NOMO-1 treated with DMSO at 0.1 percent for 48 hours (cell line): ENCODE results near the gene SIK2.
"Not testable (repeated sequence)": the region's sequence is repeated elsewhere in the genome, so short reads cannot be mapped to it uniquely, and the experiment has no call there.

Source experiments
- DNase-seq: peaks from one replicate; lab custom pipeline; 2025; ENCODE audit not compliant: unreplicated experiment; lab: John Stamatoyannopoulos, UW

SIK2 gene

DNA sequence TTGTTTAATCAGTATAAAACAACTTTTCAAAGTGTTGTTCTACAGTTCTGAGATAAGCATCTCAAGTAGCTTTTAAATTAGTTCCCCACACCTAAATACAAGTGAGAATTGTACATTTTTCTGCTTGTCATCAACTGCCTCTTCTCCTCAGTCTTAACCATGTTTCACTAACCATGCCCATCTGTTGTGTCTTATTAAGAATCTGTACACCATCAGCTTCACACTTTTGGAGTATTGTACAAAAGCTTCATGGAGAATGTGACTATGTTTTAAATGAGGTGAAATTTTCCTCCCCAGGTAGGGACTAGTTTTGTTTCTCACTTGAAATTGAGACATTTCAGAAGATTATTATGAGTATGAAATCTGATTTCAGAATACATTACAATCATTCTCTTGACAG lies 52.4 kb downstream of the SIK2 start:
- no peak for DNase-seq

DNA sequence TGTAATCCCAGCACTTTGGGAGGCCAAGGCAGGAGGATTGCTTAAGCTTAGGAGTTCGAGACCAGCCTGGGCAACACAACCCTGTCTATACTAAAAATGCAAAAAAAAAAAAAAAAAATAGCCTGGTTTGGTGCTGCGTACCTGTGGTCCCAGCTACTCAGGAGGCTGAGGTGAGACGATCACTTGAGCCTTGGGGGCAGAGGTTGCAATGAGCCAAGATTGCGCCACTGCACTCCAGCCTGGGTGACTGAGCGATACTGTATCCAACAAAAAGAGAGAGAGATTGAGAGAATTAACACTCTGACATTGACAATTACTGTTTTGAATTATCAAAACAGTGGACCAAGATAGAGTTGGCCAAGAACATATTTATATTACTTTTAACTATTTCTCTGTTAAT lies 53.7 kb downstream of the SIK2 start:
- DNase-seq = no peak

DNA sequence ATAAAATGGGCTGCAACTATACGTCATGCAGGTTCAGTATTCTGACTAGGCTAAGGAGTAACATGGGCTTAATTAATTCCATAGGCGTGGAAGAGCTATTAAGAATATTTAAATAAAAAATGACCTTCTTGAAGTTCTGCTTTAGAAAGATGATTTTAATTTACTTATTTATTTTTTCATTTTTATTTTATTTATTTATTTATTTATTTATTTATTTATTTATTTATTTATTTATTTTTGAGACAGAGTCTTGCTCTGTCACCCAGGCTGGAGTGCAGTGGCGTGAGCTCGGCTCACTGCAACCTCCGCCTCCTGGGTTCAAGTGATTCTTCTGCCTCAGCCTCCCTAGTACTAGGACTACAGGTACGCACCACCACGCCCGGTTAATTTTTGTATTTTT lies 55.7 kb downstream of the SIK2 start:
- DNase-seq = not testable (repeated sequence)

DNA sequence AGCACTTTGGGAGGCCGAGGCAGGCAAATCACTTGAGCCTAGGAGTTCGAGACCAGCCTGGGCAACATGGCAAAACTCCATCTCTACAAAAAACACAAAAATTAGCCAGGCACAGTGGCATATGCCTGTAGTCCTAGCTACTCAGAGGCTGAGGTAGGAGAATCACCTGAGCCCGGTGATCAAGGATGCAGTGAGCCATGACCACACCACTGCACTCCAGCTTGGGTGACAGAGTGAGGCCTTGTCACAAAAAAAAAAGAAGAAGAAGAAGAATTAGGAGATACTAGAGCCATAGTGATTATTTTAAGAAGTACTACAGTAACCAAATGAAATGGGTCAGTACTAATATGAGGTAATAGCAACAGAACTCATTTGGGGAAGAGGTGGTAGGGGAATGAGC lies 56.2 kb downstream of the SIK2 start:
- DNase-seq = not testable (repeated sequence)

DNA sequence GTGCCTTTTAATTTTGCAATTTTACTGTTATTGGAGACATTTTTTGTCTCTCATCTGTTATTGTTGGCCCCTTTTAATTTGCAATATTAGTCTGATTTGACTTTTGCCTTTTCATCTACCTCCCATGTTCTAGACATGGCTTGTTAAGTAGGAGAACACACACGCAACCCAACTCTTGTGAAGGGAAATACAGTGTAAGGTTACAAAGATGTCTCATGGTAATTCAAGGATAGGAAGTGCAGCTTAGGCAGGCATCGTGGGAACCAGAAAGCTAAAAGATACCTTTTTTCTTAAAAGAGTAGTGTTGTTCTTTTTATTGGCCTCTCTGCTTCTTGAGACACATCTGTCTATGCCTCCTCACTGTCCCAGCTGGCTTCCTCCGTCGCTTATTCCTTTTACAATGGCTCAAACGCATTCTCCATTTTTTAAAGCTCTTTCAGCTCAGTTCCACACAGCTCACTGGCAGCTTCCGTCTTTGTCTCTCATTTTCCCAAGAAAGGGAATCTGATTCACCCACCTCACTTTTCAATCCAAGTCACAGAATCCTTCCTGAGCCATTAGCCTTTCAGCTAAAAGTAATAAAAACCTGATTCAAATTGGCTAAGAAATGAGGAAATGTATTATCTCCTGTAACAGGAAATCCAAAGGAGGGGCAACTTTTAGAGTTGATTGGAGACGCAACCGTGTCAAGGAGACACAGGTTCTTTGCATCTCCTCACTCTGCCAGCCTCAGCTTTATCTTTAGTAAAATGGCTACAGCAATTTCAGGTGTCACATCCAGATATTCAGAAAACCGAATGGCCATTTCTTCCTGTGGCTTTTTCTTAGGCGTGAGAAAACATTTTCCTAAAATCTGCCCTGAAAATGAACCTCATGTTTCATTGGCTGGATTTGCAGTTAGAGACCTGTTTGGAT lies 57.2 kb downstream of the SIK2 start:
- DNase-seq = no peak

DNA sequence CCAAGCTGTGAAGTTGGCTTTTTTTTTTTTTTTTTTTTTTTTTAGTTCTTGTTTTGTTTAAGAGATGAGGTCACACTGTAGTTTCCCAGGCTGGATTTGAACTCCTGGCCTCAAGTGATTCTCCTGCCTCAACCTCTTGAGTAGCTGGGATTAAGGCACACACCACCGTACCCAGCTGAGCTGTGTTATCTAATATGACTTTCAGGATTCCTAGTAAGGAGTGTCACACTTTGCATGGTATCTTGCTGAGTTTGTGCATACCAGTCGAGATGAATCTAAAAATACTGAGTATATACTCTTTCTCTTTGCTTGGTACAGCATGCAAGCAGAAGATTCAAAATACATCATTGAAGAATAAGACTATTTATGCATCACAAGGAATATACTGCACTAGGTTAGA lies 58.6 kb downstream of the SIK2 start:
- no peak for DNase-seq

DNA sequence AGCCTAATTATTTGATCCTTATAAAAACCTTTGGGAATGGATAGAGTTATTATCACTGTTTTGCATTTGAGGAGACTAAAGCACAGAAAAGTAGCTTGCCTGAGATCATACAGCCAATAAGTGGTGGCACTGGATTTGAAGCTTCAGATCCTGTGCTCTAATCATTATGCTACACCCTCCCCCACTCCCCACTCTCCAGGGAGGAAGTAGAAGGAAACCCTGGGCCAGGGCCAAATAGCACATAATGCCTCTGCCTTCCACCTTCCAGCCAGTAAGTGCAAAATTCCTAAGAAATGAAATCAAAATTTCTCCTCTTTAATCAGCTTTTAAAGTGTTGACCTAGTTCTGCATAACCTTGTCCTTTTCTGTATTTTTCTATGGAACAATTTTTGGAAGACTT lies 61.6 kb downstream of the SIK2 start:
- DNase-seq = no peak

DNA sequence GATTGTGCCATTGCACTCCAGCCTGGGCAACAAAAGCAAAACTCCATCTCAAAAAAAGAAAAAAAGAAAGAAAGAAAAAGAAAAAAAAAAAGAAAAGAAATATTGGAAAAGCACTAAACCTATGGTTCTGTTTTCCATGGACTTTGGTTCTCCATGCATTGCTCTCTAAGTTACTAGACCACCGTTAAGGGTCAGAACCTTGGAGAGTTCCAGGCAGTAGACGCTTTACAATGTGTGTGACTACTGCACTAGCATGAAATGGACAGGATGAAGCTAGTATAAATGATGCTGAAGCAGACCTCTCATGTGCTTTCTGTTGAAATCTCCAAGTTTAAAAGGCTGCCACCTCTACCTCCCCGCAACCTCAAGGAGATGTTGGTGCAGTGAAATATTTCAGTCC lies 63.5 kb downstream of the SIK2 start:
- DNase-seq = peak; percentile 4

DNA sequence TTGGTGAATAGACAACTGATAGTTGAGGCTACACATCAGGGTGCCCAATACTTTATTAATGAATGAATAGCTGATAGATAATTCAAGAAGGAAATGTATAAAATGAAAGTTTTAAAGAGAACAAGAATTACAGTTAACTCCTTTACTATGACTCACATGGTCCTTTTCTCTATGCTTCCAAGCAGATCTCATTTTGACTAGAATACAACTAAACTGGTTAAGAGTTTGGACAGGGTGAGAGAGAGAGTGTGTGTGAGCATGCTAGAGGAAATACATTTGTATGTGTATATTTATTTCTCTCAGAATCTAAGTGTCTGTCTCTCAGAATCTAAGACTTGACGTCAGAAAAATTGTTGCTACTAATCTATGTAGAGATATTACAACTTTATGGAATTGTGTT lies 66.7 kb downstream of the SIK2 start:
- no peak for DNase-seq

DNA sequence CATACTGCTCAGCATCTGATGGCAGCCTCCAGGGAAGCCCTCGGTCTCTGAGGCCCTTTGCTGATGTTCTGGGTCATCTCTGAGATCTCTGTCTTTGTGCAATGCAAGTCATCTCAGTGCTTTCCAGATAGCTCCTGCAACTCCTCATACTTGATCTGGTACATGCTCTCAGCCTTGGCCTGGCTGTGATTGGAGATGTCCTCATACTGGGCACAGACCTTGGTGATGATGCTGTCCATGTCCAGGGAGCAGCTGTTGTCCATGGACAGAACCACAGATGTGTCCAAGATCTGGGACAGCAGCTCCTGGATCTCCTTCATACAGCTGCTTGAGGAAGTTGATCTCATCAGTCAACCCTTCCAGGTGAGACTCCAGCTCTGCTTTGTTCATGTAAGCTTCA lies 69.1 kb downstream of the SIK2 start:
- no peak for DNase-seq

DNA sequence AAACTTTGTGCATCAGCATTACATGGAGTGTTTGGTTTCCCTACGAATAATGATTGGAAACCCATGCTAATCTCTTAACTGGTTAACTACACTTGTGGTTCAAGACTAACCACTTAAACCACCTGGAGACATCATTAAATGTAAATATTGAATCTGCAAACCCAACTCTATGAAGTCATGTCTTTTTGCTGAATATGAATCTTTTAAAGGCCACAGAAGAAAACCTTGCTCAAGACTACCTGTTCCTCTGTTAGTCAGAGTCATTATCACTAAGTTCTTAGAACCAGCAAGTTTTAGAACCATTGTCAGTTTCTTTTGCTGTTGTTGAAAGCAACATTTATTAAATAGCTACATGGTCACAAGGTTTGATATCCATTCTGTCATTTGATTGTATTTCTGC lies 70.7 kb downstream of the SIK2 start:
- no peak for DNase-seq

DNA sequence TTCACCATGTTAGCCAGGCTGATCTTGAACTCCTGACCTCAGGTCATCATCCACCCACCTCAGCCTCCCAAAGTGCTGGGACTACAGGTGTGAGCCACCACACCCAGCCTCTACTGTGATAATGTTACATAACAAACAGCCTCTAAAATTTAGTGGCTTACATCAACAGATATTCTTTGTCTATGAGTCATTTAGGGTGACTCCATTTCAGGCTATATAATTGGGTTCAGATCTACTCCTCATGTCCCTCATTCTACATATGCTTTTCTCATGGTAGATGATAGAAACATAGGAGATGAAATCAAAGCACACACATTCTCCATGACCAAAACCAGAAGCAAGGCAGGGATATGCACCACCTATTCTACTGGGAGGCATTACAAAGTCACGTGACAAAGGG lies 72.7 kb downstream of the SIK2 start:
- no peak for DNase-seq

DNA sequence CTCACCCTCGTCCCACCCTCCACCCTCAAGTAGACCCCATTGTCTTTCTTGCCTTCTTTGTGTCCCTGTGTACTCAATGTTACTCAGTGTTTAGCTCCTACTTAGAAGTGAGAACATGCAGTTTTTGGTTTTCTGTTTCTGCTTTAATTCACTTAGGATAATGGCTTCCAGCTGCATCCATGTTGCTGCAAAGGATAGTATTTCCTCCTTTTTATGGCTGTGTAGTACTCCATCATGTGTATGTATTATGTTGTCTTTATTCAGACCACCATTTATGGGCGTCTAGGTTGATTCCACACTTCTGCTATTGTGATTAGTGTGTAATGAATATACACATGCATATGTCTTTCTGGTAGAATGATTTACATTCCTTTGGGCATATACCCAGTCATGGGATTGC lies 73.6 kb downstream of the SIK2 start:
- DNase-seq = no peak

DNA sequence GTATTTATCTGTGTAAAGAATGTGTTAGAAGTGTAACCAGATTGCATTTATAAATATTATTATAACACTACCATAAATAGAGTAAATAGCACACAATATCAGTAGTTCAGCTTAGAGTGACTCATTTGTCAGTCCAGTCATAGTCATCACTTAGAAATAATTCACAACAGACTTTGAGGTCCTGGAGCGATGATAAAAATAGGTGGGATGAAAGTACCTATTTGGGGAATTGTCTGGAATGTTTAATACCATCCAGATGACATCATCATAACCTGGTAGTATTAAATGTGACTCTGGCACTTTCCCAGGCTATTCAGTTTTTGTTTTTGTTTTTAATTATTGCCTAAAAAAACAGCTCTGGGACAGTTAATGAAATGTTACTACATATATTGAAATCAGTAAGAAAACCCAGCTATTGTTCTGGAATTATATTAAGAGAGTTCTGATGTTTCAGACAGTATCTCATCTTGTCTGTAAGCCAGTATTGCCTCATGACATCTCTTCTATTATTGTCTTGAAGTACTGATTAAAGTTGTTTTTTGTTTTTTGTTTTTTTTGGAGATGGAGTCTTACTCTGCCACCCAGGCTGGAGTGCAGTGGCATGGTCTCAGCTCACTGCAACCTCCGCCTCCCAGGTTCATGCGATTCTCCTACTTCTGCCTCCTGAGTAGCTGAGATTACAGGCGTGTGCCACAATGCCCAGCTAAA lies 74.8 kb downstream of the SIK2 start:
- no peak for DNase-seq

DNA sequence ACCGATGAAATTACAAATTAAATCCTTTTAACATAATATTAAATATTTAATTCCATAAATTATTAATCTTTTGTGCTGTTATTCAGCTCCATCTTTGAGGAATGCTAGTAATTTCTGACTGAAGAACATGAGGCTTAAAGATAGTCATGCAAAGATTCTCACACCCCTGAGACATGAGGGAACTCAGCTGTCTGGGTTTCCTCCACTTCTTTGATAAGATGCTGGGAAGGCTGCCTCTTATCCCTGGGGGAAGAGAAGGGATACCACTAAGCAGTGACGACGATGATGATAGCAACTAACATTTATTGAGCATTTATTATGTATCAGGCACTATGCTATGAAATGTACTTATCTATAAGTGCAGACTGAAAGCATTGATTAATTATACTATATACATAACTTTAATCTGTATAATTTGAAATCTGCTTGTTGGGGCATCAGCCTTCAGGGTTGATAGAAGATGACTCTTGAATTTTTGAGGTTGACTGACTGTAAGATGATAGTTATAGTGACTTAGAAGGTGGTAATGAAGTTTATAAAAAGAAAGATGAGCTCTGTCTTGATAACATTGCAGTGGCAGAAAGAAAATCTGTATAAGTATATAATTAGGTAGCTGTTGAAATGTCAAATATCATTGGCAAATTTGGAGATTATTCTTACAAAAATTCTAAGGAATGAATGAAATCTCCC lies 78.4 kb downstream of the SIK2 start:
- no peak for DNase-seq

DNA sequence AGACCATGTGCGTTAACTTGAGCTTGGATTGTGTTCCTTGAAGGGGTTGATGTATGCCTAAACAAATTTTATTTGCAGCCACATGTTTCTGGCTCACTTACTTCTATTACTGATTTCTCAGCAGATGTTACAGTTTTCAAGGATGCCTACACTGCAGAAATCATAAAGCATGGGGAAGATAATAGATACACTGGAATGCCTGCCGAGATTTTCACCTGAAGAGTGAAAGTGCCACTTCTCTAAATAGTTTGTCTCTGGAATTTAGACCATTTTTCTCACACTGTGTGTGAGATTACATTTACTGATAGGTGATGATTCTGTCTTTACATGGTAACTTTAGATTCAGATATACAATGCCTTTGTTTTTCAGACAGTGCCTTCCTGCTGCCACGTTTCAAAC lies 81.6 kb downstream of the SIK2 start:
- no peak for DNase-seq

DNA sequence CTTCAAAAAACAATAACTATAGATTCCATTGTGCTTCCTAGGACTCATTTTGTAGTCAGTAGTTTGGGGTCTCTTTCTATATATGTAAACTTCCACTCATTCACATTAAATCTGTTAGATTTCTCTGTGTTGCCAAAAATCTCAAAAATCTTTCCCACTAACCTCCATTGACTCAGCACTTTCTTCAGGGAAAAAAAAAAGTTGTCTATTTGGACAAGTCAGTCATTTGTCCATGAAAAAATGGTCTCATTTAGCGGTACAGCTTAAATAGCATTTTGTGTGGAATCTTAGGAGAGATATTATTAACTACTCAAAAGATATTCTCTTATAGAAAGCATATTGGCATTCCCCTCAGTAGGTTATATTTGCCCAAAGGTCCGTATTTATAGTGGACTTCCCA lies 82.0 kb downstream of the SIK2 start:
- no peak for DNase-seq

DNA sequence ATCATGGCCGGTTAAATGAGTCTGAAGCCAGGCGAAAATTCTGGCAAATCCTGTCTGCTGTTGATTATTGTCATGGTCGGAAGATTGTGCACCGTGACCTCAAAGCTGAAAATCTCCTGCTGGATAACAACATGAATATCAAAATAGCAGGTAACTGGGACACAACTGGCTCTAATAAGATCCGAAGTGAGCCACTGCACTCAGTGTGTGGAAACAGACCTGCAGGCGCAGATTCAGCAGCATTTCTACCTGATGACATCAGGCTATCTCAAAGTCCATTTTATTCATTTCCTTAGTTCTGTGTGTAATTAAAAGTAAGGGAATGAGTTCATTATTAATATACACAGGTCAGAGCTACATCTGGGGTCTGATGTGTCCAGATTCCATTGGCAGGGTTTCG lies 85.8 kb downstream of the SIK2 start:
- DNase-seq = no peak

DNA sequence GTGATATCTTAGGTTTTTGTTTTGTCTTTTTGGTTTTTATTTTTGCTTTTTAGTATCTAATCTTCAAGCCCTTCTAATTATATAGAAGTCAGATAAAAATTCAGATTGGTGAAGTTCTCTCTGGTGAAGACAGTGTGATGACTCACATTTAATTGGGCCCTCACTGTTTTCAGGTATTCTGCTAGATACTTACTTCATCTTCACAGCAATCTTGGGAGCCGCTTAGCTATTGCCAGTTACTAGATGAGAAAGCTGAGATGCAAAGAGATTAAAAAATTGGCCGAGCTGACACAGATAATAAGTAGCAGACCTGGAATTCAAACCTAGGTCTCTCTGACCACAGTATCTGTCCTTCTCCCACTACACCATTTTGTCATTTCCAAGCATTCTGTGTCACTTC lies 88.9 kb downstream of the SIK2 start:
- no peak for DNase-seq

DNA sequence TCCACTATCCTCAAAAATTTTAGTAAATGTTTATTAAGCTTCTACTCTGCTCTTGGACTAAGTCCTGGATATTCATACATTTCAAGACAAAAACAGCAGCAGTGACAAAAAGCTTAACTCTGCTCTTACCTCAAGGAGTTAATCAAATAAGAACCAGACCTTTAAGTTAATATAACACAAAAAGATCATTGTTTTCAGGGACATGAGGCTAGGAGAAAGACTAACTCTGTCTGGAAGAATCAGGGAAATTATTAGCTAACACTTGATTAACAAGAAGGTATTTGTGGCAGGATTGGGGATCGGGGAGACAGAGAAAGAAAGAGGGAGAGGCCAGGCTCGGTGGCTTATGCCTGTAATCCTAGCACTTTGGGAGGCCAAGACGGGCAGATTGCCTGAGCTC lies 89.5 kb downstream of the SIK2 start:
- no peak for DNase-seq

DNA sequence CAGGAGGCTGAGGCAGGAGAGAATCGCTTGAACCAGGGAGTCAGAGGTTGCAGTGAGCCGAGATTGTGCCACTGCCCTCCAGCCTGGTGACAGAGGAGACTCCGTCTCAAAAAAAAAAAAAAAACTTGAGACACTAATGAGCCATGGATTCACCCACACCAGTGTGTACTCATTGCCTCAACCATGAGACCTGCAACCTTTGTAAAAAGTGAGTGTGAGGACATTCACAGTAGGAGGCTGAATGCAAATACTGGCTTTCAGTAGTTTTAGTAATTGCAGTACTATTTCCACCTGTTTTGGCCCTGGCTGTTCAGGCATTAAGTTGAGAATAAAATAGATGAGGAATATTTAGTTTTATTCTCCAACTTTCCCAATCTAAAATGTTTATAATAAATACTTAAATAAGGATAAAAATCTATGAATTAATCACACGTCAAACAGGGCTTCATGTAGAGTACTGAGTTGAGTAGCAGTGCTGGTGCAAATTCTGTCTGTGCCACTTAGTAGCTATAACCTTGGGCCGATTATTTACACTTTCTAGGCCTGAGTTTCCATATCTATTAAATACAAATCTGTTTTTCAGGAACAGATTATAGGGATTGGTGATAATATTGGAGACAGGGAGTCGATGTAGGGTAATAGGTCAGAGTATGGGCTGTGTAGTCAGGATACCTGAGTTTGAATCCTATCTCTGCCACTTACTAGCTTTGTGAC lies 91.1 kb downstream of the SIK2 start:
- DNase-seq = no peak
